VCaP (cell line): ENCODE data around the gene BICD2.
A peak's percentile ranks its signal among the peaks of the same experiment; 100 is the strongest.

Experiments used
- H3K27ac ChIP-seq: fragments of 450-650 bp; 2 replicates; pipeline ENCODE4 v1.5.1; 2017
- TF ChIP-seq, protein P1 (sequence below): fragments of 450-650 bp; conservative IDR thresholded peaks from 2 replicates; pipeline ENCODE4 v1.5.1; 2017; ENCODE audit warnings: mild to moderate bottlenecking, moderate library complexity

Gene BICD2

DNA sequence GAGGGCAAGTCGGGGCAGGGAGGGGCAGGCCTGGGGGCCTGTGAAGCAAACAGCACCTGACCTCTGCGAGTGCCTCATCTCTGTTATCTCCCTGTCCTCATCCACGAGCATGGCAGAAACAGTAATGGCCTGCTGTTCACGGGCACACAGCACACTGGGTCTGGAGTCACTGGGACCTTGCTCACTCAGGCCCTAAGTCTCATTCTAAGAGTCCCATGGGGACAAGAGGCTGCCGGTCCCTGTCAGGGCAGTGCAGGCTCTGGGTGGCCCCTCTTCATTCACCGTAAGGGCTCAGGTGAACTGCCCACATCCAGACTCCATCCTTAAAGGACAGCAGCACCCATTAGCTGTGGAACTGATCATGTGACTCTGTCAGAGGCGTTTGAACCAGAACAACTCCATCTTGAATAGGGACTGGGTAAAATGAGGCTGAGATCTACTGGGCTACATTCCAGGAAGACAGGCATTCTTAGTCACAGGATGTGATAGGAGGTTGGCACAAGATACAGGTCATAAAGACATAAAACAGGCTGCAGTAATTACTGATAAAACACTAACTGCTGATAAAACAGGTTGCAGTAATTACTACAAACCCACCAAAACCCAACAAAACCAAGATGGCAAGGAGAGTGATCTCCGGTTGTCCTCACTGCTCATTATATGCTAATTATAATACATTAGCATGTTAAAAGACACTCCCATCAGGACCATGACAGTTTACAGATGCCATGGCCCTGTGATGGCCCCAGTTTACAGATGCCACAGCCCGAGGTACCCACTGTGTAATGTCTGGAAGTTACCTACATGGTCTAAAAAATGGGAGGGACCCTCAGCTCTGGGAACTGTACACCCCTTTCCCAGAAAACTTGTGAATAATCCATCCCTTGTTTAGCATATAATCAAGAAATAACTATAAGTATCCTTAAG is 28.7 kb downstream of the BICD2 start:
- TF ChIP-seq, protein P1, sequence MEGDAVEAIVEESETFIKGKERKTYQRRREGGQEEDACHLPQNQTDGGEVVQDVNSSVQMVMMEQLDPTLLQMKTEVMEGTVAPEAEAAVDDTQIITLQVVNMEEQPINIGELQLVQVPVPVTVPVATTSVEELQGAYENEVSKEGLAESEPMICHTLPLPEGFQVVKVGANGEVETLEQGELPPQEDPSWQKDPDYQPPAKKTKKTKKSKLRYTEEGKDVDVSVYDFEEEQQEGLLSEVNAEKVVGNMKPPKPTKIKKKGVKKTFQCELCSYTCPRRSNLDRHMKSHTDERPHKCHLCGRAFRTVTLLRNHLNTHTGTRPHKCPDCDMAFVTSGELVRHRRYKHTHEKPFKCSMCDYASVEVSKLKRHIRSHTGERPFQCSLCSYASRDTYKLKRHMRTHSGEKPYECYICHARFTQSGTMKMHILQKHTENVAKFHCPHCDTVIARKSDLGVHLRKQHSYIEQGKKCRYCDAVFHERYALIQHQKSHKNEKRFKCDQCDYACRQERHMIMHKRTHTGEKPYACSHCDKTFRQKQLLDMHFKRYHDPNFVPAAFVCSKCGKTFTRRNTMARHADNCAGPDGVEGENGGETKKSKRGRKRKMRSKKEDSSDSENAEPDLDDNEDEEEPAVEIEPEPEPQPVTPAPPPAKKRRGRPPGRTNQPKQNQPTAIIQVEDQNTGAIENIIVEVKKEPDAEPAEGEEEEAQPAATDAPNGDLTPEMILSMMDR, result no peak
- no peak overlapping the region for H3K27ac ChIP-seq

DNA sequence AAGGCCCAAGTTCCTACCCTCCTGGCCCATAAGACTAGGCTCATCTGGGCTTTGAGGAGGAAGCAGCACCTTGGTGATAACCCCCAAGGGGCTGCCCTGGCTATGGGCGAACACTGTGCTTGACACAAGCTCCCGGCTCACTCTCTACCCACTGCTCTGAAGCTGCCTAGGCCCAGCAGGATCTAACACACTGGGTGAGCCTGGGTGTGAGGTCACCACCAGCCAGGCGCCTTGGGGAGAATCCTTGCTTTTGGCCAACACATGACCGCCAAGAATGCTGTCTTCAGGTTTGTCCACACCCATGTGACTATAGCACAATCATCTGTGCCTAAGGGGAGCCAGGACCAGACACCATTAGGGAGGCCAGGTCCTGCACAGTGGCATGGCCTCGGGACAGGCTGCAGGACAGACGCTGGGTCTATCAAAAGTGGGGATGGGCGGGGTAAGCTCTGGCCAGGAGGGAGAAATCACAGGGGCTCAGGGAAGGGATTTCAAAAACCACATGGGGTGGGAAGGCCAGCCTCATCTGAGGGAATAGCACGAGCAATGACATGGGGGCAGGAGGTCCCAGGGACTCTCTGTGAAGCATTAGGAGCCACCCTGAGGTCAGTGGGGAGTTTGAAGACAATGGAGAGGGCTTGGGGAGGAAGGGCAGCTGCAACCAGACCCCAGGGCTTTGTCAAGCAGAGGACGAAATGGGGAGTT is 29.6 kb downstream of the BICD2 start:
- TF ChIP-seq, protein P1, result no peak
- no peak overlapping the region for H3K27ac ChIP-seq

DNA sequence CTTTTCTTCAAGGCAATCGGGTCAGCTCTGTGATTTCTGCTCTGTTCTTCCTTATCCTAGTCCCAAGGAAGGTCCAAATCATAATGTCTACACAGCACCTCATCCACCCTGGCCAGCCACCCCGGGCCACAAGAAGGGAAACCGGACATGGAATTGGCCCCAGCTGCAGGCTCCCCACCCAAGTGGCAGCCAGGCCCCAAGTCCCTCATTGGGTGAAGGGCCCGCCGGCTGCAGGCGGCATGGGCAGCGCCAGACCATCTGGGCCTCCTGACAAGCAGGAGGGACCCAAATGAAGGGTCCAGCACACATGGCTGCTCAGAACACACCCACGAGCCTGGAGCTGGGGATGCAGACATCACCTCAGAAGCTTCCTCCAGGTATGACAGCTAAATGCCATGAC is 33.7 kb downstream of the BICD2 start:
- TF ChIP-seq, protein P1, result no peak
- H3K27ac ChIP-seq, result no peak overlapping the region

DNA sequence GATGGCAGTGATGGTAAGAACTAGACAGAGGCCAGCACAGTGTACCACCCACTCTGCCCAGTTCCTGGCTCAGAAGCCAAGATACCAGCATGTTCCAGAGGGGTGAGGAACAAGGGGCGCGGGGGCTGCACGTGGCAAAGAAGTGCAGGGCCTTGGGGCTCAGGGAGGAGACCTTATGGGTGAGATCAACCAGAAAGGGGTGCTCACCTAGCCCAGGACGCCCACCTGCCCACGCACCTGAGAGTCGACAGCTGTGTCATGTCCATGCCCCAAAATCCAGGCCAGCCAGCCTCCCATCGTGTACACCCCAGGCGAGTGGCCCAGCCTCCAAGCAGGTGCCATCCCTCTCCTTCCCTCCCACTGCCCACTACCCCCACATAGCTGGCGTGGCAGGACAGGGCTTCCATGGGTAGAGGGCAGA is 34.9 kb downstream of the BICD2 start:
- TF ChIP-seq, protein P1, result peak; percentile 9; the same call in 1 of the 2 replicates
- no peak overlapping the region for H3K27ac ChIP-seq

DNA sequence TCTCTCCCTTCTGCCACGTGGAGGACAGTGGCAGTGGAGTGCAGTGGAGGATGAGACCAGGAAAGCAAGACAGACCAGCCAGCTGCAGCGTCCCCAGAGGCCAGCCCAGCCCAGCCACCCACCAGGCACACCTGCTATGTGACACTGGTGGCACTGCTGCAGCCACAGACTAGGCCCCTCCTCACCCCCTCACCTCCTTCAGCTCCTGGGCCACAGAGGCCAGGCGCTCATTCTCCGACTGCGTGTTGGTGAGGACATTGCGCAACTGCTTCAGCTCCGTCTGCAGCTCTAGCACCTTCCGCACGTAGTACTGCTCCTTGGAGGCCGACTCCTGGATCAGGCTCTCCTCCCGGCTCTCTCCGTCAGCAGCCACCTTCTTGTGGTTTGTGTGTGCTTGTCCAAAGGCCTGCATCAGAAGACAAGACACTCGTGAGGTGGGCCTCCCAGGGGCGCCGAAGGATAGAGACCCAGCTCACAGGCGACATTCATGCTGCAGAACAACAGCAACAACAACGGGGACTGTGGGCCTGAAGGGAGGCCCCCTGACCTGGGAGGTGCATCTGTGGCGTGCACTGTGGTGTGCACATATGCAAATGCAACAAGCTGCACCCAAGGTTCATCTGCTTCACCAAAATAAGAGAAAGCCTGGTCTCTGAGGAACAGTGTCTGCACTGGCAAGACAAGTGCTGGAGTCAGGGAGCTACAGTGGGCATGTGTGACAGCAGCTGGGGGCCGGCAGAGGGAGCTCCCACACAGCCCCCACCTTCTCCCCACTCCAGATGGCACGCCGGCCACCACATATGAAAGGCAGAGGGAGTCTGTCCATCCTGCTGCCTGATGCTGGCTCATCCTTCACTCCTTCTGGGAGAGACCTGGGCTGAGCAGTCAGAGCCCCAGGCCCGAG is 35.5 kb downstream of the BICD2 start:
- TF ChIP-seq, protein P1, result peak; percentile 48
- no peak overlapping the region for H3K27ac ChIP-seq

DNA sequence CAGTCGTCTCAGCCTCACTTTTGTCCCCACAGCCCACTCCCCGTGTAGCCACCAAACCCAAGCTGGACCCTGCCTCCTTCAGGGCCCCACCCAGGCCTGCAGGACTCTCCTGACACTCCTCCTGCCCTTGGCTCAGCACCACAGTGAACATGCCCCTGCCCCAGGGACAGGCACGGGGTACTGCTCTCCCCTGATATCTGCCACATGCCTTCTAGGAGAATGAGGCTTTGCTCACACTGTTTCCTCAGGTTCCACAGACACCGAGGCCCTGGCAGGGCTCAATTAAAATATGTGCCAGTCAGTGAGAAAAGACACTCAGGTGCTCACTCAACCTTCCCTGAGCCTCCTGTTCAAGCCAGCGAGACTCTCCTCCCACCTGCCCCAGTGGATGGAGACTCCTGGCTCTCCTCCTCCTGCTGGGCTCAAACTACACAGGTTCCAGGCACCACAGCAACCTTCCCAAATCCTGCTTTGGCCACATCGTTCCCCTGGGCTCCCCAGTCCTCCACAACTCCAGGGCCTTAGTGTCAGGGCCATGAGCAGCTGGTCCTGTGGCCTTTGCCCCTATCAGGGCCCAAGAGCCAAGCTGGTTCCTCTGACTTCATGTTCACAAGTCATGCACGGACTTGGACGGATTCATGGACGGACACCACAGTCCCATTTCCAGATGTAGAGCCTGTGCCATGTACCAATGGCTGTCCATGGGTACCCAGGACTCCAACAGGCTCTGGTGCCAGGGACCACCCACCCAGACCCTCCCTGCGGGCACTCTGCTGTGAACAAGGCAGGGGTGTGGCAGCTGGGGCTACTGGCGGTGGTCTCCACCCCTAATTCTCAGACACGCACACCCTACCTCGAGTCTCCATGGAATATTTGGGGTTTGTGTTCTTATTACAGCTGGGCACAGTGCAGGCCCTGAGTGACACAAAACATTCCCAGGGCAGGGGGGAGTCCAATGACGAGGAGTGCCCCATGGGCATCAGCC is 36.6 kb downstream of the BICD2 start:
- H3K27ac ChIP-seq, result no peak overlapping the region
- TF ChIP-seq, protein P1, result no peak
